OCI-LY1 (cell line): ENCODE results near the gene EEF1B2.

Experiments used
- CTCF ChIP-seq: fragments of 200-600 bp; sonication (generic), shearing (Covaris generic); IDR thresholded peaks from 2 replicates; pipeline ENCODE4 v1.5.1; 2017; ENCODE audit warnings: mild to moderate bottlenecking, antibody characterized with exemption, low read length, moderate library complexity, mixed read lengths
- EZH2 ChIP-seq: fragments of 200-600 bp; sonication (generic), shearing (Covaris generic); IDR thresholded peaks from 2 replicates; pipeline ENCODE4 v1.8.0; 2017; ENCODE audit warnings: borderline replicate concordance, mixed run types, mild to moderate bottlenecking, antibody characterized with exemption, low read length, moderate library complexity, mixed read lengths

- TF ChIP-seq CTCF (no peak), EZH2 (no peak)
Observed at GRCh38 chr2:206176121-206176520, 16.4 kb downstream of the EEF1B2 start.
